Pancreas (tissue), 10 donors: Measurements from ENCODE around the gene USB1. TPM values are rescaled to one million over a fixed set of nuclear protein-coding genes. Genes with fewer than 3 reads are reported as not detected.

Experiments
- ATAC-seq, 4 donors: fragments of 200-7000 bp; cut with Tn5 transposase; one replicate each; pipeline versions ENCODE4 v1.8.0 to v1.9.1; 2020; ENCODE audit warnings: mild to moderate bottlenecking in 4 of 4, moderate library complexity in 4 of 4
- DNase-seq, 6 donors: peaks; one replicate each; pipeline ENCODE4 v3.0.0-alpha.2; 2020
- FAIRE-seq: peaks from 2 replicates; lab custom pipeline; 2012; peaks lifted over from hg19 to GRCh38; lab: Jason Lieb, UNC
- H3K27ac ChIP-seq, 4 donors: fragments of 200-600 bp; sonication (generic); 1 replicate in 3 of 4; 2 replicates in 1 of 4; pipeline versions ENCODE4 v1.5.0 to v1.8.0; 2020
- H3K27me3 ChIP-seq, 4 donors: fragments of 200-600 bp; one replicate each; pipeline ENCODE4 v1.8.0; 2021
- H3K36me3 ChIP-seq, 3 donors: fragments of 200-600 bp; sonication (generic) in 1 of 3; one replicate each; pipeline versions ENCODE4 v1.5.0 to v1.8.0; 2020 to 2021
- H3K4me1 ChIP-seq, 3 donors: fragments of 200-600 bp; one replicate each; pipeline ENCODE4 v1.8.0; 2021
- H3K4me3 ChIP-seq, 4 donors: fragments of 200-600 bp; sonication (generic) in 2 of 4; one replicate each; pipeline versions ENCODE4 v1.5.0 to v1.8.0; 2020 to 2021
- H3K9me3 ChIP-seq, 4 donors: fragments of 200-600 bp; one replicate each; pipeline ENCODE4 v1.8.0; 2021
- WGBS, 2 donors: extraction: QIAGEN DNeasy Blood & Tissue Kit; methylation state at CpG; one replicate each; pipeline ENCODE4 v1.1.7; 2013; 5-methylcytosine and 5-hydroxymethylcytosine counted together
- intact Hi-C, 3 donors: fragments of 100-400 bp; cut with DNase I; formaldehyde crosslinking; loops; one replicate each; pipeline versions ENCODE4 v1.11.1 to v1.14.2; 2022
- polyA plus RNA-seq, 2 donors: library from polyadenylated mRNA; stranded (reverse); fragments of 200-250 nt; gene quantifications; one replicate each; pipeline ENCODE4 v1.2.3, GENCODE V29; 2013
- total RNA-seq, 6 donors: library from RNA; stranded (reverse); fragmentation: NEBNext Ultra II Directional in 4 of 6; extraction: Animal tissue kit (Norgen Biotek cat#: 25700) in 4 of 6; gene quantifications; one replicate each; pipeline versions ENCODE4 v1.2.1 to v1.2.4, GENCODE V29; 2021 to 2023
- TF ChIP-seq, protein P1 (sequence below), 4 donors: fragments of 200-600 bp; sonication (generic) in 3 of 4; IDR thresholded peaks; one replicate each; pipeline versions ENCODE4 v1.5.0 to v1.8.0; 2021; ENCODE audit warnings: antibody characterized with exemption in 4 of 4
- donor health status: healthy with polysubstance abuse.
- donor health status: DM: no; HTN: no; CAD: no; lungs with moderate emphysema.
- donor health status: DM: no; HTN: no; CAD: no.
- donor health status: control.
- donor health status: control.
- donor health status: Bipolar disorder and iron deficiency.
- donor health status: DM: yes; HTN: yes; CAD: no.
- donor health status: DM: no; HTN: no; CAD: no.
- donor health status: DM: no; HTN: no; CAD: no.
- donor health status: DM: yes; HTN: yes; CAD: no.

The USB1 gene
- total and polyA plus RNA-seq, 8 donors: 13.5 to 23.6 (median 17.7) TPM

DNA sequence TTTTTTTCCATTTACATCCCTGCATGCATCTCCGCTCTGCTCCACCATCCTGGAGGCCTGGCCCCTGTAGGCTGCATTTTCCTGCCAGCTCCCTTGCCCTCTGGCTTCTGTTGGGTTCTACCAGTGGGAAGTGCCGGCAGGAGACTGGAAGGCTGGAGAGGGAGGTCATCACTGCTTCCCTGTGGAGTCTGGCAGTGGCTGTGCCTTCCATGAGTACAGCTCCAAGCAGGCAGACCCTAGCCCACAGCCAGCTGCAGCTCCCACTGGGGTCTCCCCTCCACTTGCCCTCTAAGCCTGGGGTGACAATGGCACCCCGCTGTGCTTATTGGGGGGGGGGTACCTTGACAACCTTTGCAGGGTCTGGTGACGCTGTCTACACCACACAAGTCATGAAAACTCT is 61.6 kb downstream of the USB1 start:
- Histone ChIP-seq H3K4me3 (no peak overlapping the region), H3K27me3 (no peaks in the 10 kb centered on the region), H3K9me3 (no peaks in the 10 kb centered on the region), H3K4me1 (no peaks in the 10 kb centered on the region), H3K36me3 (no peaks in the 10 kb centered on the region), H3K27ac (peak overlapping the region in 2 of 4 donors; percentile 42 to 52)
- ATAC-seq (peak in 1 of 4 donors; percentile 9), DNase-seq (no peak), FAIRE-seq (no peak)
- TF ChIP-seq, protein P1, sequence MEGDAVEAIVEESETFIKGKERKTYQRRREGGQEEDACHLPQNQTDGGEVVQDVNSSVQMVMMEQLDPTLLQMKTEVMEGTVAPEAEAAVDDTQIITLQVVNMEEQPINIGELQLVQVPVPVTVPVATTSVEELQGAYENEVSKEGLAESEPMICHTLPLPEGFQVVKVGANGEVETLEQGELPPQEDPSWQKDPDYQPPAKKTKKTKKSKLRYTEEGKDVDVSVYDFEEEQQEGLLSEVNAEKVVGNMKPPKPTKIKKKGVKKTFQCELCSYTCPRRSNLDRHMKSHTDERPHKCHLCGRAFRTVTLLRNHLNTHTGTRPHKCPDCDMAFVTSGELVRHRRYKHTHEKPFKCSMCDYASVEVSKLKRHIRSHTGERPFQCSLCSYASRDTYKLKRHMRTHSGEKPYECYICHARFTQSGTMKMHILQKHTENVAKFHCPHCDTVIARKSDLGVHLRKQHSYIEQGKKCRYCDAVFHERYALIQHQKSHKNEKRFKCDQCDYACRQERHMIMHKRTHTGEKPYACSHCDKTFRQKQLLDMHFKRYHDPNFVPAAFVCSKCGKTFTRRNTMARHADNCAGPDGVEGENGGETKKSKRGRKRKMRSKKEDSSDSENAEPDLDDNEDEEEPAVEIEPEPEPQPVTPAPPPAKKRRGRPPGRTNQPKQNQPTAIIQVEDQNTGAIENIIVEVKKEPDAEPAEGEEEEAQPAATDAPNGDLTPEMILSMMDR (IDR thresholded peaks at IDR 0.05): no peak
- WGBS, 2 donors: 73 to 87% methylated on average over 4 of the region's 4 CpGs
- intact Hi-C loops: no loop called here

- Histone ChIP-seq H3K27ac (peak overlapping the region in 2 of 4 donors; percentile 42 to 52), H3K27me3 (no peaks in the 10 kb centered on the region), H3K9me3 (no peaks in the 10 kb centered on the region), H3K4me1 (no peaks in the 10 kb centered on the region), H3K4me3 (no peak overlapping the region), H3K36me3 (no peaks in the 10 kb centered on the region)
- ATAC-seq (peak; percentile 30 to 77 (median 52)), DNase-seq (peak in 1 of 6 donors; percentile 34), FAIRE-seq (no peak)
- TF ChIP-seq, protein P1 (IDR thresholded peaks at IDR 0.05): no peak
- intact Hi-C loops: no loop called here
- WGBS, 2 donors: 56 to 59% methylated on average over 8 of the region's 8 CpGs
These were observed 62.3 kb downstream of the USB1 start for GRCh38 chr16:58063377-58064076.

GRCh38 chr16:58070585-58070984 is 69.4 kb downstream of the USB1 start:
- ATAC-seq: no peak
- no peak for DNase-seq
- no peak overlapping the region for H3K27ac ChIP-seq
- 94 to 100% methylated on average over 4 of the region's 4 CpGs for WGBS, 2 donors
- FAIRE-seq: no peak
- no peaks in the 10 kb centered on the region for H3K9me3 ChIP-seq
- H3K36me3 ChIP-seq: no peaks in the 10 kb centered on the region
- H3K4me1 ChIP-seq: no peaks in the 10 kb centered on the region
- intact Hi-C loops: no loop called here
- H3K4me3 ChIP-seq: no peak overlapping the region
- H3K27me3 ChIP-seq: no peaks in the 10 kb centered on the region
- TF ChIP-seq, protein P1 (IDR thresholded peaks at IDR 0.05): no peak

Other genes with a start within 250 kb of the USB1 start
- gene KIFC3, start 198.9 kb upstream of the USB1 start, total RNA-seq: 10 to 100 TPM; 33.8 to 71.0 (median 60.5) TPM
- 100 to 1,000 TPM; 277 to 284 TPM for gene KIFC3, start 198.9 kb upstream of the USB1 start, polyA plus RNA-seq
- gene CNGB1, start 30.3 kb upstream of the USB1 start, total RNA-seq: under 1 TPM in 3 of 6 donors, not detected in 3; 0.03 to 0.43 (median 0.16) TPM
- gene CNGB1, start 30.3 kb upstream of the USB1 start, polyA plus RNA-seq: under 1 TPM; 0.04 to 0.05 TPM
- 1 to 10 TPM; 3.5 to 7.0 (median 4.9) TPM for gene ZNF319, start 735 bp upstream of the USB1 start, total RNA-seq
- 1 to 10 TPM; 3.9 to 4.0 TPM for gene ZNF319, start 735 bp upstream of the USB1 start, polyA plus RNA-seq
- 10 to 100 TPM; 11.2 to 30.2 (median 17.7) TPM for gene MMP15, start 24.3 kb downstream of the USB1 start, total RNA-seq
- gene MMP15, start 24.3 kb downstream of the USB1 start, polyA plus RNA-seq: 10 to 100 TPM; 22.3 to 24.0 TPM
- gene CFAP20, start 128.0 kb downstream of the USB1 start, total RNA-seq: 10 to 100 TPM in 1 of 6 donors, 1 to 10 TPM in 5; 5.7 to 10.6 (median 8.3) TPM
- 10 to 100 TPM in 1 of 2 donors, 1 to 10 TPM in 1; 5.2 to 23.2 TPM for gene CFAP20, start 128.0 kb downstream of the USB1 start, polyA plus RNA-seq
- gene CSNK2A2, start 196.7 kb downstream of the USB1 start, total RNA-seq: 10 to 100 TPM; 35.5 to 59.0 (median 40.6) TPM
- gene CSNK2A2, start 196.7 kb downstream of the USB1 start, polyA plus RNA-seq: 10 to 100 TPM; 18.3 to 19.3 TPM